WTC11 (cell line): Measurements from ENCODE around the gene CLCC1. TPM values are rescaled to one million over a fixed set of nuclear protein-coding genes. Genes with fewer than 3 reads are reported as not detected.

Experiments used
- GRHL2 ChIP-seq: fragments of 250-450 bp; sonication (Bioruptor Pico); IDR thresholded peaks from 2 replicates; pipeline ENCODE4 v1.8.0; 2022; ENCODE audit warnings: mild to moderate bottlenecking, moderate library complexity; ENCODE audit not compliant: insufficient replicate concordance, severe bottlenecking
- HMGA2 ChIP-seq: fragments of 250-450 bp; sonication (Bioruptor Pico); IDR thresholded peaks from 2 replicates; pipeline ENCODE4 v1.4.0; 2021; ENCODE audit warnings: mild to moderate bottlenecking, moderate library complexity
- IRF2 ChIP-seq: sonication (generic); formaldehyde crosslinking; IDR thresholded peaks from 2 replicates; pipeline ENCODE4 v1.8.0; 2022; ENCODE audit warnings: low read depth, missing genetic modification reagents, borderline replicate concordance
- JUN ChIP-seq: sonication (generic); formaldehyde crosslinking; IDR thresholded peaks from 2 replicates; pipeline ENCODE4 v1.8.0; 2023; ENCODE audit warnings: mild to moderate bottlenecking, missing genetic modification reagents
- MXD4 ChIP-seq: fragments of 250-450 bp; sonication (Bioruptor Pico); IDR thresholded peaks from 2 replicates; pipeline ENCODE4 v1.8.0; 2021; ENCODE audit warnings: mild to moderate bottlenecking, moderate library complexity, borderline replicate concordance
- NFATC4 ChIP-seq: fragments of 250-450 bp; sonication (Bioruptor Pico); IDR thresholded peaks from 2 replicates; pipeline ENCODE4 v1.9.0; 2021; ENCODE audit warnings: mild to moderate bottlenecking
- NR2C2 ChIP-seq: sonication (generic); formaldehyde crosslinking; IDR thresholded peaks from 2 replicates; pipeline ENCODE4 v1.8.0; 2022; ENCODE audit warnings: mild to moderate bottlenecking, missing genetic modification reagents
- SP1 ChIP-seq: sonication (generic); formaldehyde crosslinking; conservative IDR thresholded peaks from 2 replicates; pipeline ENCODE4 v1.8.1; 2022; ENCODE audit warnings: missing genetic modification reagents
- ZNF396 ChIP-seq: fragments of 250-450 bp; sonication (Bioruptor Pico); IDR thresholded peaks from 2 replicates; pipeline ENCODE4 v1.8.0; 2021; ENCODE audit warnings: mild to moderate bottlenecking, moderate library complexity, borderline replicate concordance
- ZNF416 ChIP-seq: fragments of 250-450 bp; sonication (Bioruptor Pico); IDR thresholded peaks from 2 replicates; pipeline ENCODE4 v1.9.0; 2021; ENCODE audit warnings: mild to moderate bottlenecking, inconsistent platforms
- total RNA-seq: library from RNA; stranded (reverse); gene quantifications from 3 replicates; pipeline ENCODE4 v1.2.3, GENCODE V29; 2021
- TF ChIP-seq, protein P1 (sequence below): sonication (generic); formaldehyde crosslinking; IDR thresholded peaks from 2 replicates; pipeline ENCODE4 v1.8.0; 2023; ENCODE audit warnings: missing genetic modification reagents
- TF ChIP-seq, protein P2 (sequence below): fragments of 250-450 bp; sonication (Bioruptor Pico); IDR thresholded peaks from 2 replicates; pipeline ENCODE4 v1.9.0; 2021; ENCODE audit warnings: mild to moderate bottlenecking
- TF ChIP-seq, protein P3 (sequence below): sonication (generic); formaldehyde crosslinking; IDR thresholded peaks from 2 replicates; pipeline ENCODE4 v1.8.1; 2023; ENCODE audit warnings: mild to moderate bottlenecking, moderate library complexity, missing genetic modification reagents
- TF ChIP-seq, protein P4 (sequence below): sonication (generic); formaldehyde crosslinking; IDR thresholded peaks from 2 replicates; pipeline ENCODE4 v1.8.1; 2022; ENCODE audit warnings: missing genetic modification reagents, borderline replicate concordance
- TF ChIP-seq, protein P5 (sequence below): sonication (generic); formaldehyde crosslinking; IDR thresholded peaks from 2 replicates; pipeline ENCODE4 v1.8.0; 2022; ENCODE audit warnings: missing genetic modification reagents
- TF ChIP-seq, protein P6 (sequence below): sonication (generic); formaldehyde crosslinking; IDR thresholded peaks from 2 replicates; pipeline ENCODE4 v1.8.1; 2022; ENCODE audit warnings: mild to moderate bottlenecking, moderate library complexity, missing genetic modification reagents
- TF ChIP-seq, protein P7 (sequence below): fragments of 250-450 bp; sonication (Bioruptor Pico); IDR thresholded peaks from 2 replicates; pipeline ENCODE4 v1.9.0; 2021; ENCODE audit warnings: mild to moderate bottlenecking, borderline replicate concordance
- TF ChIP-seq, protein P8 (sequence below): sonication (generic); formaldehyde crosslinking; conservative IDR thresholded peaks from 2 replicates; pipeline ENCODE4 v1.8.1; 2023; ENCODE audit warnings: mild to moderate bottlenecking, low read depth, missing genetic modification reagents, moderate library complexity
- TF ChIP-seq, protein P9 (sequence below): sonication (generic); formaldehyde crosslinking; conservative IDR thresholded peaks from 2 replicates; pipeline ENCODE4 v1.8.1; 2022; ENCODE audit warnings: mild to moderate bottlenecking, missing genetic modification reagents
- TF ChIP-seq, protein P10 (sequence below): sonication (generic); formaldehyde crosslinking; IDR thresholded peaks from 2 replicates; pipeline ENCODE4 v1.8.0; 2022; ENCODE audit warnings: mild to moderate bottlenecking, missing genetic modification reagents

Gene CLCC1
- total RNA-seq, 1 experiment from 2014 or later = 25.1 TPM

DNA sequence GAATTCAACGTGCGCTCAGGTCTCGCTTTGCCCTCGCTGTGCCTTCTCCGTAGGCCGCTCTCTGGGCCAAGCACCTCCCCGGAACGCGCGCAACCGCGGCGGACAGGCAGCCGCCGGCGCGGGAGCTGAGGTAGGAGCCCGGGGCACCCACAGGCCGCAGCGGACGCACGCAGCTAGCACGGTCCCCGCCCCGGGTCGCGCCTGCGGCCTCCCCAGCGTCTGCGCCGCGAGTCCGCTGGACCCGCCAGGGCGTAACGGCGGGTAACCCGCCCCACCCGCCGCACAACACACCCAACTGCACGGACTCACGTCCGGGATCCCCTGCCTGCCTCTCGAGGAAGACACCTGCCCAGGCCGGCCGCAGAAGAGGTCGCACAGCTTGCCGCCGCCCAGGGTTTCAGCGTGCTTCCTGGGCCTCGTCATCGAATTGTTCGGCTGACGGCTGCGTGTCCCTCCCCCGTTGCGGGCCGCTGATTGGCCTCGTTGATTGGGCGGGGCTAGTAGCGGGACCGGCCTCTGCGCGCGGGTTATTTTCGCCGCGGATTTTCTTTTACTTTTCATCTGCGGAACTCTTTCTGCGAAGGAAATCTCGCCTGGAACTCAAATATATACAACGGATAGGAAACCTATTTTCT lies at the start of gene CLCC1 (continued):
- TF ChIP-seq, protein P1, sequence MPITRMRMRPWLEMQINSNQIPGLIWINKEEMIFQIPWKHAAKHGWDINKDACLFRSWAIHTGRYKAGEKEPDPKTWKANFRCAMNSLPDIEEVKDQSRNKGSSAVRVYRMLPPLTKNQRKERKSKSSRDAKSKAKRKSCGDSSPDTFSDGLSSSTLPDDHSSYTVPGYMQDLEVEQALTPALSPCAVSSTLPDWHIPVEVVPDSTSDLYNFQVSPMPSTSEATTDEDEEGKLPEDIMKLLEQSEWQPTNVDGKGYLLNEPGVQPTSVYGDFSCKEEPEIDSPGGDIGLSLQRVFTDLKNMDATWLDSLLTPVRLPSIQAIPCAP (CRISPR knock-in tag) = no peak
- TF ChIP-seq, protein P2, sequence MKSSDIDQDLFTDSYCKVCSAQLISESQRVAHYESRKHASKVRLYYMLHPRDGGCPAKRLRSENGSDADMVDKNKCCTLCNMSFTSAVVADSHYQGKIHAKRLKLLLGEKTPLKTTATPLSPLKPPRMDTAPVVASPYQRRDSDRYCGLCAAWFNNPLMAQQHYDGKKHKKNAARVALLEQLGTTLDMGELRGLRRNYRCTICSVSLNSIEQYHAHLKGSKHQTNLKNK (CRISPR knock-in tag) = no peak
- TF ChIP-seq GRHL2 (no peak), NR2C2 (CRISPR knock-in tag) (peak; percentile 52; the same call in 1 of the 2 replicates), IRF2 (CRISPR knock-in tag) (no peak), NFATC4 (CRISPR knock-in tag) (no peak), ZNF416 (CRISPR knock-in tag) (no peak), ZNF396 (CRISPR knock-in tag) (no peak), HMGA2 (CRISPR knock-in tag) (no peak), MXD4 (CRISPR knock-in tag) (no peak), JUN (CRISPR knock-in tag) (no peak), SP1 (CRISPR knock-in tag) (peak; percentile 65)
- TF ChIP-seq, protein P3, sequence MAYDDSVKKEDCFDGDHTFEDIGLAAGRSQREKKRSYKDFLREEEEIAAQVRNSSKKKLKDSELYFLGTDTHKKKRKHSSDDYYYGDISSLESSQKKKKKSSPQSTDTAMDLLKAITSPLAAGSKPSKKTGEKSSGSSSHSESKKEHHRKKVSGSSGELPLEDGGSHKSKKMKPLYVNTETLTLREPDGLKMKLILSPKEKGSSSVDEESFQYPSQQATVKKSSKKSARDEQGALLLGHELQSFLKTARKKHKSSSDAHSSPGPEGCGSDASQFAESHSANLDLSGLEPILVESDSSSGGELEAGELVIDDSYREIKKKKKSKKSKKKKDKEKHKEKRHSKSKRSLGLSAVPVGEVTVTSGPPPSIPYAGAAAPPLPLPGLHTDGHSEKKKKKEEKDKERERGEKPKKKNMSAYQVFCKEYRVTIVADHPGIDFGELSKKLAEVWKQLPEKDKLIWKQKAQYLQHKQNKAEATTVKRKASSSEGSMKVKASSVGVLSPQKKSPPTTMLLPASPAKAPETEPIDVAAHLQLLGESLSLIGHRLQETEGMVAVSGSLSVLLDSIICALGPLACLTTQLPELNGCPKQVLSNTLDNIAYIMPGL (CRISPR knock-in tag) = peak; percentile 88
- TF ChIP-seq, protein P4, sequence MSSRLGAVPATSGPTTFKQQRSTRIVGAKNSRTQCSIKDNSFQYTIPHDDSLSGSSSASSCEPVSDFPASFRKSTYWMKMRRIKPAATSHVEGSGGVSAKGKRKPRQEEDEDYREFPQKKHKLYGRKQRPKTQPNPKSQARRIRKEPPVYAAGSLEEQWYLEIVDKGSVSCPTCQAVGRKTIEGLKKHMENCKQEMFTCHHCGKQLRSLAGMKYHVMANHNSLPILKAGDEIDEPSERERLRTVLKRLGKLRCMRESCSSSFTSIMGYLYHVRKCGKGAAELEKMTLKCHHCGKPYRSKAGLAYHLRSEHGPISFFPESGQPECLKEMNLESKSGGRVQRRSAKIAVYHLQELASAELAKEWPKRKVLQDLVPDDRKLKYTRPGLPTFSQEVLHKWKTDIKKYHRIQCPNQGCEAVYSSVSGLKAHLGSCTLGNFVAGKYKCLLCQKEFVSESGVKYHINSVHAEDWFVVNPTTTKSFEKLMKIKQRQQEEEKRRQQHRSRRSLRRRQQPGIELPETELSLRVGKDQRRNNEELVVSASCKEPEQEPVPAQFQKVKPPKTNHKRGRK (CRISPR knock-in tag) = no peak; the same call in 1 of the 2 replicates
- TF ChIP-seq, protein P5, sequence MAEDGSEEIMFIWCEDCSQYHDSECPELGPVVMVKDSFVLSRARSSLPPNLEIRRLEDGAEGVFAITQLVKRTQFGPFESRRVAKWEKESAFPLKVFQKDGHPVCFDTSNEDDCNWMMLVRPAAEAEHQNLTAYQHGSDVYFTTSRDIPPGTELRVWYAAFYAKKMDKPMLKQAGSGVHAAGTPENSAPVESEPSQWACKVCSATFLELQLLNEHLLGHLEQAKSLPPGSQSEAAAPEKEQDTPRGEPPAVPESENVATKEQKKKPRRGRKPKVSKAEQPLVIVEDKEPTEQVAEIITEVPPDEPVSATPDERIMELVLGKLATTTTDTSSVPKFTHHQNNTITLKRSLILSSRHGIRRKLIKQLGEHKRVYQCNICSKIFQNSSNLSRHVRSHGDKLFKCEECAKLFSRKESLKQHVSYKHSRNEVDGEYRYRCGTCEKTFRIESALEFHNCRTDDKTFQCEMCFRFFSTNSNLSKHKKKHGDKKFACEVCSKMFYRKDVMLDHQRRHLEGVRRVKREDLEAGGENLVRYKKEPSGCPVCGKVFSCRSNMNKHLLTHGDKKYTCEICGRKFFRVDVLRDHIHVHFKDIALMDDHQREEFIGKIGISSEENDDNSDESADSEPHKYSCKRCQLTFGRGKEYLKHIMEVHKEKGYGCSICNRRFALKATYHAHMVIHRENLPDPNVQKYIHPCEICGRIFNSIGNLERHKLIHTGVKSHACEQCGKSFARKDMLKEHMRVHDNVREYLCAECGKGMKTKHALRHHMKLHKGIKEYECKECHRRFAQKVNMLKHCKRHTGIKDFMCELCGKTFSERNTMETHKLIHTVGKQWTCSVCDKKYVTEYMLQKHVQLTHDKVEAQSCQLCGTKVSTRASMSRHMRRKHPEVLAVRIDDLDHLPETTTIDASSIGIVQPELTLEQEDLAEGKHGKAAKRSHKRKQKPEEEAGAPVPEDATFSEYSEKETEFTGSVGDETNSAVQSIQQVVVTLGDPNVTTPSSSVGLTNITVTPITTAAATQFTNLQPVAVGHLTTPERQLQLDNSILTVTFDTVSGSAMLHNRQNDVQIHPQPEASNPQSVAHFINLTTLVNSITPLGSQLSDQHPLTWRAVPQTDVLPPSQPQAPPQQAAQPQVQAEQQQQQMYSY (CRISPR knock-in tag) = 0 out of 2 replicates have a peak, but pooled peaks have one; percentile 18
- TF ChIP-seq, protein P6, sequence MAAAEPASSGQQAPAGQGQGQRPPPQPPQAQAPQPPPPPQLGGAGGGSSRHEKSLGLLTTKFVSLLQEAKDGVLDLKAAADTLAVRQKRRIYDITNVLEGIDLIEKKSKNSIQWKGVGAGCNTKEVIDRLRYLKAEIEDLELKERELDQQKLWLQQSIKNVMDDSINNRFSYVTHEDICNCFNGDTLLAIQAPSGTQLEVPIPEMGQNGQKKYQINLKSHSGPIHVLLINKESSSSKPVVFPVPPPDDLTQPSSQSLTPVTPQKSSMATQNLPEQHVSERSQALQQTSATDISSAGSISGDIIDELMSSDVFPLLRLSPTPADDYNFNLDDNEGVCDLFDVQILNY = peak; percentile 77
- TF ChIP-seq, protein P7, sequence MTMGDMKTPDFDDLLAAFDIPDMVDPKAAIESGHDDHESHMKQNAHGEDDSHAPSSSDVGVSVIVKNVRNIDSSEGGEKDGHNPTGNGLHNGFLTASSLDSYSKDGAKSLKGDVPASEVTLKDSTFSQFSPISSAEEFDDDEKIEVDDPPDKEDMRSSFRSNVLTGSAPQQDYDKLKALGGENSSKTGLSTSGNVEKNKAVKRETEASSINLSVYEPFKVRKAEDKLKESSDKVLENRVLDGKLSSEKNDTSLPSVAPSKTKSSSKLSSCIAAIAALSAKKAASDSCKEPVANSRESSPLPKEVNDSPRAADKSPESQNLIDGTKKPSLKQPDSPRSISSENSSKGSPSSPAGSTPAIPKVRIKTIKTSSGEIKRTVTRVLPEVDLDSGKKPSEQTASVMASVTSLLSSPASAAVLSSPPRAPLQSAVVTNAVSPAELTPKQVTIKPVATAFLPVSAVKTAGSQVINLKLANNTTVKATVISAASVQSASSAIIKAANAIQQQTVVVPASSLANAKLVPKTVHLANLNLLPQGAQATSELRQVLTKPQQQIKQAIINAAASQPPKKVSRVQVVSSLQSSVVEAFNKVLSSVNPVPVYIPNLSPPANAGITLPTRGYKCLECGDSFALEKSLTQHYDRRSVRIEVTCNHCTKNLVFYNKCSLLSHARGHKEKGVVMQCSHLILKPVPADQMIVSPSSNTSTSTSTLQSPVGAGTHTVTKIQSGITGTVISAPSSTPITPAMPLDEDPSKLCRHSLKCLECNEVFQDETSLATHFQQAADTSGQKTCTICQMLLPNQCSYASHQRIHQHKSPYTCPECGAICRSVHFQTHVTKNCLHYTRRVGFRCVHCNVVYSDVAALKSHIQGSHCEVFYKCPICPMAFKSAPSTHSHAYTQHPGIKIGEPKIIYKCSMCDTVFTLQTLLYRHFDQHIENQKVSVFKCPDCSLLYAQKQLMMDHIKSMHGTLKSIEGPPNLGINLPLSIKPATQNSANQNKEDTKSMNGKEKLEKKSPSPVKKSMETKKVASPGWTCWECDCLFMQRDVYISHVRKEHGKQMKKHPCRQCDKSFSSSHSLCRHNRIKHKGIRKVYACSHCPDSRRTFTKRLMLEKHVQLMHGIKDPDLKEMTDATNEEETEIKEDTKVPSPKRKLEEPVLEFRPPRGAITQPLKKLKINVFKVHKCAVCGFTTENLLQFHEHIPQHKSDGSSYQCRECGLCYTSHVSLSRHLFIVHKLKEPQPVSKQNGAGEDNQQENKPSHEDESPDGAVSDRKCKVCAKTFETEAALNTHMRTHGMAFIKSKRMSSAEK (CRISPR knock-in tag) = no peak
- TF ChIP-seq, protein P8, sequence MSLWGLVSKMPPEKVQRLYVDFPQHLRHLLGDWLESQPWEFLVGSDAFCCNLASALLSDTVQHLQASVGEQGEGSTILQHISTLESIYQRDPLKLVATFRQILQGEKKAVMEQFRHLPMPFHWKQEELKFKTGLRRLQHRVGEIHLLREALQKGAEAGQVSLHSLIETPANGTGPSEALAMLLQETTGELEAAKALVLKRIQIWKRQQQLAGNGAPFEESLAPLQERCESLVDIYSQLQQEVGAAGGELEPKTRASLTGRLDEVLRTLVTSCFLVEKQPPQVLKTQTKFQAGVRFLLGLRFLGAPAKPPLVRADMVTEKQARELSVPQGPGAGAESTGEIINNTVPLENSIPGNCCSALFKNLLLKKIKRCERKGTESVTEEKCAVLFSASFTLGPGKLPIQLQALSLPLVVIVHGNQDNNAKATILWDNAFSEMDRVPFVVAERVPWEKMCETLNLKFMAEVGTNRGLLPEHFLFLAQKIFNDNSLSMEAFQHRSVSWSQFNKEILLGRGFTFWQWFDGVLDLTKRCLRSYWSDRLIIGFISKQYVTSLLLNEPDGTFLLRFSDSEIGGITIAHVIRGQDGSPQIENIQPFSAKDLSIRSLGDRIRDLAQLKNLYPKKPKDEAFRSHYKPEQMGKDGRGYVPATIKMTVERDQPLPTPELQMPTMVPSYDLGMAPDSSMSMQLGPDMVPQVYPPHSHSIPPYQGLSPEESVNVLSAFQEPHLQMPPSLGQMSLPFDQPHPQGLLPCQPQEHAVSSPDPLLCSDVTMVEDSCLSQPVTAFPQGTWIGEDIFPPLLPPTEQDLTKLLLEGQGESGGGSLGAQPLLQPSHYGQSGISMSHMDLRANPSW (CRISPR knock-in tag) = no peak
- TF ChIP-seq, protein P9, sequence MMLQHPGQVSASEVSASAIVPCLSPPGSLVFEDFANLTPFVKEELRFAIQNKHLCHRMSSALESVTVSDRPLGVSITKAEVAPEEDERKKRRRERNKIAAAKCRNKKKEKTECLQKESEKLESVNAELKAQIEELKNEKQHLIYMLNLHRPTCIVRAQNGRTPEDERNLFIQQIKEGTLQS (CRISPR knock-in tag) = no peak
- TF ChIP-seq, protein P10, sequence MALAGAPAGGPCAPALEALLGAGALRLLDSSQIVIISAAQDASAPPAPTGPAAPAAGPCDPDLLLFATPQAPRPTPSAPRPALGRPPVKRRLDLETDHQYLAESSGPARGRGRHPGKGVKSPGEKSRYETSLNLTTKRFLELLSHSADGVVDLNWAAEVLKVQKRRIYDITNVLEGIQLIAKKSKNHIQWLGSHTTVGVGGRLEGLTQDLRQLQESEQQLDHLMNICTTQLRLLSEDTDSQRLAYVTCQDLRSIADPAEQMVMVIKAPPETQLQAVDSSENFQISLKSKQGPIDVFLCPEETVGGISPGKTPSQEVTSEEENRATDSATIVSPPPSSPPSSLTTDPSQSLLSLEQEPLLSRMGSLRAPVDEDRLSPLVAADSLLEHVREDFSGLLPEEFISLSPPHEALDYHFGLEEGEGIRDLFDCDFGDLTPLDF (CRISPR knock-in tag) = peak; percentile 79
